PFSK-1 (cell line): ENCODE data around the gene MIER3. TPM values are rescaled to one million over a fixed set of nuclear protein-coding genes. Genes with fewer than 3 reads are reported as not detected.

Experiments
- FOXP2 ChIP-seq: optimal IDR thresholded peaks from 2 replicates; pipeline ENCODE3; 2011; ENCODE audit warnings: borderline replicate concordance, control low read depth, inconsistent platforms; ENCODE audit not compliant: insufficient read depth; ENCODE audit errors: extremely low read length, extremely low read depth
- POLR2AphosphoS5 ChIP-seq: IDR thresholded peaks from 2 replicates; pipeline ENCODE4 v1.6.1; 2012; ENCODE audit warnings: low read depth, mild to moderate bottlenecking, control low read depth, low read length, moderate library complexity
- REST ChIP-seq, 2 experiments: IDR thresholded peaks; 2 replicates each; pipeline versions ENCODE4 v1.6.1 to v1.8.0; 2011 to 2012; ENCODE audit warnings: low read depth in 2 of 2, low read length in 2 of 2, control low read depth in 1 of 2, inconsistent platforms in 1 of 2, mild to moderate bottlenecking in 1 of 2, moderate library complexity in 1 of 2; ENCODE audit not compliant: insufficient read depth in 1 of 2
- SIN3A ChIP-seq: IDR thresholded peaks from 2 replicates; pipeline ENCODE4 v1.6.1; 2012; ENCODE audit warnings: mild to moderate bottlenecking, low read length, moderate library complexity, borderline replicate concordance; ENCODE audit not compliant: insufficient read depth
- TAF1 ChIP-seq: IDR thresholded peaks from 2 replicates; pipeline ENCODE4 v1.6.1; 2012; ENCODE audit warnings: low read length, control low read depth, borderline replicate concordance; ENCODE audit not compliant: insufficient read depth
- polyA plus RNA-seq: library from polyadenylated mRNA; unstranded; fragments of >200 nt; gene quantifications from one replicate; pipeline ENCODE4 v1.2.1, GENCODE V29; 2012; ENCODE audit warnings: low read depth, missing spikeins; ENCODE audit not compliant: insufficient read length

The MIER3 gene
- polyA plus RNA-seq: 5.0 TPM

GRCh38 chr5:56951946-56952691 lies at the start of gene MIER3:
MIER3 (minus strand) TSS chr5:56952123; CDS start chr5:56952102, 21 bp downstream.
- TF ChIP-seq REST (IDR thresholded peaks at IDR 0.05; ENCODE audit: insufficient read depth in 1 of 2, low read depth in 2 of 2, low read length in 2 of 2) (no peak), POLR2AphosphoS5 (no peak), FOXP2 (no peak), SIN3A (no peak), TAF1 (0 out of 2 replicates have a peak, but pooled peaks have one; percentile 50)

- TF ChIP-seq REST (IDR thresholded peaks at IDR 0.05; ENCODE audit: insufficient read depth in 1 of 2, low read depth in 2 of 2, low read length in 2 of 2) (no peak), TAF1 (no peak), POLR2AphosphoS5 (no peak), FOXP2 (no peak), SIN3A (no peak)
These were observed 43.7 kb upstream of the MIER3 start for GRCh38 chr5:56995596-56995995.

GRCh38 chr5:56993241-56993640 lies 41.3 kb upstream of the MIER3 start:
- TF ChIP-seq POLR2AphosphoS5 (no peak), REST (IDR thresholded peaks at IDR 0.05; ENCODE audit: insufficient read depth in 1 of 2, low read depth in 2 of 2, low read length in 2 of 2) (no peak), TAF1 (no peak), FOXP2 (no peak), SIN3A (no peak)

- TF ChIP-seq POLR2AphosphoS5 (no peak), REST (IDR thresholded peaks at IDR 0.05; ENCODE audit: insufficient read depth in 1 of 2, low read depth in 2 of 2, low read length in 2 of 2) (no peak), SIN3A (no peak), FOXP2 (no peak), TAF1 (no peak)
These were observed 37.8 kb upstream of the MIER3 start for GRCh38 chr5:56989676-56990075.
